ENCODE measurements around the gene KANK2. TPM values are rescaled to one million over a fixed set of nuclear protein-coding genes. Genes with fewer than 3 reads are reported as not detected.

The KANK2 gene
- total RNA-seq, 1 donor from 2014 or later: 387 TPM

DNA sequence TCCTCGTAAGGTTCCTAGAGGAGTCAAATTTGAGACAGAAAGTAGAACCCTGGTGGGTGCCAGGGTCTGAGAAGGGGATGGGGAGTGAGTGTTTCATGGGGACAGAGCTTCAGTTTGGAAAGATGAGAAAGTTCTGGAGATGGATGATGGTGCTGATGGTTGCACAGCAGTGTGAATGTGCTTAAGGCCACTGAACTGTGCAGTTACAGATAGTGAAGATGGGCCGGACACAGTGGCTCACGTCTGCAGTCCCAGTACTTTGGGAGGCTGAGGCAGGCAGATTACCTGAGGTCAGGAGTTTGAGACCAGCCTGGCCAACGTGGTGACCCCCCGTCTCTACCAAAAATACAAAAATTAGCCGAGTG is 42.7 kb downstream of the KANK2 start:
- H3K9me3 Mint-ChIP-seq (ENCODE audit: unreplicated experiment): no peaks in the 10 kb centered on the region
- H3K4me3 Mint-ChIP-seq (ENCODE audit: unreplicated experiment): peak overlapping the region; percentile 78
- no peak for TF ChIP-seq CTCF (IDR thresholded peaks at IDR 0.05)
- no peaks in the 10 kb centered on the region for H3K27me3 Mint-ChIP-seq (ENCODE audit: unreplicated experiment)
- peak overlapping the region; percentile 67 for H3K27ac Mint-ChIP-seq (ENCODE audit: unreplicated experiment)
- DNase-seq (ENCODE audit: extremely low spot score, unreplicated experiment): no peak
- H3K36me3 Mint-ChIP-seq (ENCODE audit: unreplicated experiment): no peaks in the 10 kb centered on the region
- H3K4me1 Mint-ChIP-seq (ENCODE audit: unreplicated experiment): peaks cover 51% of the 10 kb centered on the region

DNA sequence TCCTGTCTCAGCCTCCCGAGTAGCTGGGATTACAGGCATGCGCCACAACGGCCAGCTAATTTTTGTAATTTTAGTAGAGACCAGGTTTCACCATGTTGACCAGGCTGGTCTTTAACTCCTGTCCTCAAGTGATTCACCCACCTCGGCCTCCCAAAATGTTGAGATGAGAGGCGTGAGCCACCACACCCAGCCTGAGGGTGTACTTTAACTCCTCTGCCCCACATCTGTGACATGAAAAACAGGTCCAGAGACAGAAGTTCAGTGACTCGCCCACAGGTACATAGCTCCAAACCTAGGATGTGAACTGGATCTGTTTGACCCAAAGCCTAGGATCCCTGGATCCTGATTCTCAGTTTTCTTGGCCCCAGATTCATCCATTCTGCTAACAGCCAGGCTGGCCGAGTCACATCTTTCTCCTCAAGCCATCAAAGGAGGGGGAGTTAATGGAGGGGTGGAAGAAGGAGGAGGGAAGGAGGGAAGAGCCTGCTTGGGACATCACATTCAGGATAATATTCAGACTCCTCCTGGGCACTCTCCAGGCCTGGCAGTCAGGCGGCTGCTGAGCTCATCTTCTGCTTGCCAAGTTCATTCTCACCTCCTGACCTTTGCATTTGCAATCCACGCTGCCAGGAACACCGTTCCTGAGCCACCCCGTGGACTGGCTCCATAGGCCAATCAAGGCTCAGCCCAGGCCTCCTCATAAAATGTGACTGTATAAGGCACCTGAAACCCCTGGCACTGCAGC is 44.9 kb downstream of the KANK2 start:
- no peak for TF ChIP-seq CTCF (IDR thresholded peaks at IDR 0.05)
- peak overlapping the region; percentile 95 for H3K27ac Mint-ChIP-seq (ENCODE audit: unreplicated experiment)
- H3K4me1 Mint-ChIP-seq (ENCODE audit: unreplicated experiment): peaks cover 47% of the 10 kb centered on the region
- DNase-seq (ENCODE audit: extremely low spot score, unreplicated experiment): no peak
- no peaks in the 10 kb centered on the region for H3K36me3 Mint-ChIP-seq (ENCODE audit: unreplicated experiment)
- no peaks in the 10 kb centered on the region for H3K27me3 Mint-ChIP-seq (ENCODE audit: unreplicated experiment)
- peak overlapping the region; percentile 28 for H3K4me3 Mint-ChIP-seq (ENCODE audit: unreplicated experiment)
- no peaks in the 10 kb centered on the region for H3K9me3 Mint-ChIP-seq (ENCODE audit: unreplicated experiment)

DNA sequence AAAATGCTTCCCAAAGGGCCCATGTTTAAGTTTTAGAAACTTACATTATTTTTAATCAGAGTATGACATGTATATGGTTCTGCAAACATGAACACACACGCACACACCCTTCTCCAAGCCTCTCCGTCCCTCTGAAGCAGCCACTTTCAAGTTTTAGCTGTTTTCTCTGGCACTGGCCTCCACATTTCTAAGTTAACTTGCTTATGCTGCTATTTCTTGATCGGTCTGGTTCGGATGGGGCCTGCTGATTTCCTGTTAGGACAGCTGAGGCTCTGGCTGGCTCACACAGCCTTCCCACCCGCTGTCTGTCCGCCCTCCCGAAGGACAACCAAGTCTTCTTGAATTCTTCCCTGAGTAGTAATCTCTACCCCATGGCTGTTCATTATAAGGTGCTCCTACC is 46.2 kb downstream of the KANK2 start:
- no peaks in the 10 kb centered on the region for H3K27me3 Mint-ChIP-seq (ENCODE audit: unreplicated experiment)
- no peaks in the 10 kb centered on the region for H3K9me3 Mint-ChIP-seq (ENCODE audit: unreplicated experiment)
- no peak for DNase-seq (ENCODE audit: extremely low spot score, unreplicated experiment)
- peak overlapping the region; percentile 95 for H3K27ac Mint-ChIP-seq (ENCODE audit: unreplicated experiment)
- H3K4me1 Mint-ChIP-seq (ENCODE audit: unreplicated experiment): peaks cover 42% of the 10 kb centered on the region
- TF ChIP-seq CTCF (IDR thresholded peaks at IDR 0.05): no peak
- H3K4me3 Mint-ChIP-seq (ENCODE audit: unreplicated experiment): no peak overlapping the region
- H3K36me3 Mint-ChIP-seq (ENCODE audit: unreplicated experiment): peaks cover 2% of the 10 kb centered on the region

- Mint-ChIP-seq H3K27me3 (ENCODE audit: unreplicated experiment) (no peaks in the 10 kb centered on the region), H3K27ac (ENCODE audit: unreplicated experiment) (no peak overlapping the region), H3K4me3 (ENCODE audit: unreplicated experiment) (no peak overlapping the region), H3K36me3 (ENCODE audit: unreplicated experiment) (peaks cover 2% of the 10 kb centered on the region), H3K9me3 (ENCODE audit: unreplicated experiment) (no peaks in the 10 kb centered on the region), H3K4me1 (ENCODE audit: unreplicated experiment) (peaks cover 47% of the 10 kb centered on the region)
- DNase-seq (ENCODE audit: extremely low spot score, unreplicated experiment): no peak
- no peak for TF ChIP-seq CTCF (IDR thresholded peaks at IDR 0.05)
Measured at GRCh38 chr19:11148001-11148400, 49.3 kb downstream of the KANK2 start.

GRCh38 chr19:11145536-11145924 is 51.8 kb downstream of the KANK2 start:
- no peak for TF ChIP-seq CTCF (IDR thresholded peaks at IDR 0.05)
- peaks cover 47% of the 10 kb centered on the region for H3K4me1 Mint-ChIP-seq (ENCODE audit: unreplicated experiment)
- no peak for DNase-seq (ENCODE audit: extremely low spot score, unreplicated experiment)
- H3K27ac Mint-ChIP-seq (ENCODE audit: unreplicated experiment): peak overlapping the region; percentile 98
- H3K36me3 Mint-ChIP-seq (ENCODE audit: unreplicated experiment): peaks cover 2% of the 10 kb centered on the region
- no peak overlapping the region for H3K4me3 Mint-ChIP-seq (ENCODE audit: unreplicated experiment)
- H3K27me3 Mint-ChIP-seq (ENCODE audit: unreplicated experiment): no peaks in the 10 kb centered on the region
- H3K9me3 Mint-ChIP-seq (ENCODE audit: unreplicated experiment): no peaks in the 10 kb centered on the region
